Osteocyte (in vitro differentiated cells): ENCODE data around the gene MAGED1. TPM values are rescaled to one million over a fixed set of nuclear protein-coding genes. Genes with fewer than 3 reads are reported as not detected.

ENCODE experiments used
- DNase-seq: peaks from one replicate; pipeline ENCODE4 v3.0.0; 2021; ENCODE audit warnings: mixed read lengths; ENCODE audit not compliant: unreplicated experiment; ENCODE audit errors: extremely low spot score
- H3K27ac Mint-ChIP-seq: one replicate; pipeline ENCODE4 v1.8.0; 2021; ENCODE audit warnings: mild to moderate bottlenecking, mixed read lengths; ENCODE audit not compliant: unreplicated experiment
- H3K27me3 Mint-ChIP-seq: one replicate; pipeline ENCODE4 v1.8.0; 2021; ENCODE audit warnings: mixed read lengths; ENCODE audit not compliant: unreplicated experiment
- H3K36me3 Mint-ChIP-seq: one replicate; pipeline ENCODE4 v1.8.0; 2021; ENCODE audit warnings: mixed read lengths; ENCODE audit not compliant: unreplicated experiment
- H3K4me1 Mint-ChIP-seq: one replicate; pipeline ENCODE4 v1.8.0; 2021; ENCODE audit warnings: mixed read lengths; ENCODE audit not compliant: unreplicated experiment
- H3K4me3 Mint-ChIP-seq: one replicate; pipeline ENCODE4 v1.8.0; 2021; ENCODE audit warnings: mild to moderate bottlenecking, moderate library complexity, mixed read lengths; ENCODE audit not compliant: unreplicated experiment
- H3K9me3 Mint-ChIP-seq: one replicate; pipeline ENCODE4 v1.8.0; 2021; ENCODE audit warnings: mixed read lengths; ENCODE audit not compliant: unreplicated experiment
- CTCF ChIP-seq: fragments of 200-600 bp; sonication (generic); IDR thresholded peaks from 2 replicates; pipeline ENCODE4 v1.5.0; 2021; ENCODE audit warnings: antibody characterized with exemption, mild to moderate bottlenecking, moderate library complexity
- total RNA-seq: library from RNA; stranded (reverse); gene quantifications from 2 replicates; pipeline ENCODE4 v1.2.1, GENCODE V29; 2021

Gene MAGED1
- total RNA-seq, 1 donor from 2014 or later: 396 TPM

GRCh38 chrX:51866210-51866609 is 27.2 kb upstream of the MAGED1 start:
- Mint-ChIP-seq H3K4me3 (no peak overlapping the region), H3K36me3 (peaks cover 3% of the 10 kb centered on the region), H3K4me1 (peaks cover 5% of the 10 kb centered on the region), H3K9me3 (peaks cover 17% of the 10 kb centered on the region), H3K27me3 (no peaks in the 10 kb centered on the region), H3K27ac (no peak overlapping the region)
- no peak for TF ChIP-seq CTCF
- no peak for DNase-seq

- H3K36me3 Mint-ChIP-seq: peaks cover 3% of the 10 kb centered on the region
- no peak for DNase-seq
- TF ChIP-seq CTCF: no peak
- H3K4me3 Mint-ChIP-seq: no peak overlapping the region
- no peak overlapping the region for H3K27ac Mint-ChIP-seq
- H3K4me1 Mint-ChIP-seq: peaks cover 5% of the 10 kb centered on the region
- H3K9me3 Mint-ChIP-seq: peaks cover 21% of the 10 kb centered on the region
- no peaks in the 10 kb centered on the region for H3K27me3 Mint-ChIP-seq
These were observed 25.8 kb upstream of the MAGED1 start for GRCh38 chrX:51867626-51868025.

- no peak overlapping the region for H3K4me3 Mint-ChIP-seq
- H3K27me3 Mint-ChIP-seq: no peaks in the 10 kb centered on the region
- peaks cover 5% of the 10 kb centered on the region for H3K4me1 Mint-ChIP-seq
- no peak overlapping the region for H3K27ac Mint-ChIP-seq
- H3K9me3 Mint-ChIP-seq: peaks cover 9% of the 10 kb centered on the region
- no peak for TF ChIP-seq CTCF
- H3K36me3 Mint-ChIP-seq: no peaks in the 10 kb centered on the region
- no peak for DNase-seq
These were observed 23.1 kb upstream of the MAGED1 start for GRCh38 chrX:51870354-51870753.

- Mint-ChIP-seq H3K4me1 (peaks cover 1% of the 10 kb centered on the region), H3K27ac (no peak overlapping the region), H3K36me3 (no peaks in the 10 kb centered on the region), H3K9me3 (peaks cover 18% of the 10 kb centered on the region), H3K27me3 (no peaks in the 10 kb centered on the region), H3K4me3 (no peak overlapping the region)
- no peak for TF ChIP-seq CTCF
- no peak for DNase-seq
These were observed 19.3 kb upstream of the MAGED1 start for GRCh38 chrX:51874123-51874522.

- Mint-ChIP-seq H3K27ac (no peak overlapping the region), H3K36me3 (no peaks in the 10 kb centered on the region)
- no peak for TF ChIP-seq CTCF
These were observed 17.0 kb upstream of the MAGED1 start for GRCh38 chrX:51876441-51876840.

More at GRCh38 chrX:51876441-51876840, 17.0 kb upstream of the MAGED1 start:
- Mint-ChIP-seq H3K4me1 (peaks cover 1% of the 10 kb centered on the region), H3K9me3 (peaks cover 19% of the 10 kb centered on the region), H3K27me3 (no peaks in the 10 kb centered on the region), H3K4me3 (no peak overlapping the region)
- no peak for DNase-seq
